H1 (cell line): ENCODE results near the gene CD300LF.

ENCODE experiments used
- ASH2L ChIP-seq: fragments of 200-600, 300-600 bp; sonication (generic); IDR thresholded peaks from one replicate; pipeline ENCODE4 v1.7.1; 2017; ENCODE audit warnings: low read length
- CTCF ChIP-seq, 3 experiments: IDR thresholded peaks; 1 replicate in 2 of 3; 2 replicates in 1 of 3; pipeline versions ENCODE4 v1.5.1 to v1.6.1; 2011; ENCODE audit warnings: low read length in 3 of 3, mild to moderate bottlenecking in 3 of 3, inconsistent platforms in 2 of 3, low read depth in 1 of 3, moderate library complexity in 1 of 3; ENCODE audit not compliant: insufficient read depth in 1 of 3; ENCODE audit errors: control extremely low read depth in 1 of 3
- POLR2A ChIP-seq, 2 experiments: IDR thresholded peaks; 1 replicate in 1 of 2; 2 replicates in 1 of 2; pipeline ENCODE4 v1.6.1; 2011; ENCODE audit warnings: low read depth in 2 of 2, low read length in 2 of 2, mild to moderate bottlenecking in 2 of 2; ENCODE audit errors: control extremely low read depth in 1 of 2
- POLR2AphosphoS5 ChIP-seq: IDR thresholded peaks from 2 replicates; pipeline ENCODE4 v1.6.1; 2011; ENCODE audit warnings: low read depth, low read length
- RFX5 ChIP-seq: IDR thresholded peaks from 2 replicates; pipeline ENCODE4 v1.6.1; 2011; ENCODE audit warnings: low read depth, low read length, improper control_type of control experiment, borderline replicate concordance
- SRF ChIP-seq: IDR thresholded peaks from 2 replicates; pipeline ENCODE4 v1.6.1; 2011; ENCODE audit warnings: mild to moderate bottlenecking, low read depth, low read length, moderate library complexity

GRCh38 chr17:74695629-74696028, 17.1 kb downstream of the CD300LF start:
- TF ChIP-seq POLR2A (IDR thresholded peaks at IDR 0.05; ENCODE audit: control extremely low read depth in 1 of 2, low read depth in 2 of 2, low read length in 2 of 2), result no peak
- TF ChIP-seq SRF, result no peak
- no peak for TF ChIP-seq RFX5
- no peak for TF ChIP-seq POLR2AphosphoS5
- peak in 2 of 3 experiments; percentile 28 to 31; a peak in 2 of 4 replicates for TF ChIP-seq CTCF (IDR thresholded peaks at IDR 0.05; ENCODE audit: control extremely low read depth in 1 of 3, insufficient read depth in 1 of 3, low read depth in 1 of 3, low read length in 3 of 3)
- TF ChIP-seq ASH2L, result no peak
